PFSK-1 (cell line): Measurements from ENCODE around the gene RAP1GDS1.

Source experiments
- SIN3A ChIP-seq: IDR thresholded peaks from 2 replicates; pipeline ENCODE4 v1.6.1; 2012; ENCODE audit warnings: mild to moderate bottlenecking, low read length, moderate library complexity, borderline replicate concordance; ENCODE audit not compliant: insufficient read depth
- TAF1 ChIP-seq: IDR thresholded peaks from 2 replicates; pipeline ENCODE4 v1.6.1; 2012; ENCODE audit warnings: low read length, control low read depth, borderline replicate concordance; ENCODE audit not compliant: insufficient read depth

GRCh38 chr4:98275145-98275544 lies 14.0 kb downstream of the RAP1GDS1 start:
- TF ChIP-seq SIN3A (no peak), TAF1 (no peak)
